DND-41 (cell line): ENCODE measurements around the gene ICAM1.

Source experiments
- ATAC-seq: fragments of 200-7000 bp; cut with Tn5 transposase; 3 replicates; pipeline ENCODE4 v1.9.1; 2021; ENCODE audit warnings: low read depth; ENCODE audit not compliant: insufficient read depth
- DNase-seq: peaks from one replicate; pipeline ENCODE4 v3.0.0-alpha.2; 2020
- H2AFZ ChIP-seq: 2 replicates; pipeline ENCODE4 v1.6.0; 2012; ENCODE audit warnings: low read depth, low read length
- H3K27ac ChIP-seq: 2 replicates; pipeline ENCODE4 v1.5.1; 2012; ENCODE audit warnings: low read length, inconsistent platforms
- H3K27me3 ChIP-seq: fragments of 200-600 bp; sonication (generic); 2 replicates; pipeline ENCODE4 v1.6.0; 2012; ENCODE audit warnings: low read length, mild to moderate bottlenecking, inconsistent platforms; ENCODE audit not compliant: insufficient read depth, poor library complexity
- H3K36me3 ChIP-seq: 2 replicates; pipeline ENCODE4 v1.5.1; 2012; ENCODE audit warnings: low read length, inconsistent platforms; ENCODE audit not compliant: insufficient read depth
- H3K4me1 ChIP-seq: 2 replicates; pipeline ENCODE4 v1.5.1; 2012; ENCODE audit warnings: mild to moderate bottlenecking, low read length; ENCODE audit not compliant: insufficient read depth
- H3K4me2 ChIP-seq: 2 replicates; pipeline ENCODE4 v1.6.0; 2012; ENCODE audit warnings: mild to moderate bottlenecking, moderate library complexity, low read length, inconsistent platforms; ENCODE audit not compliant: insufficient read depth
- H3K4me3 ChIP-seq, 2 experiments: fragments of 200-600 bp in 1 of 2; shearing (Covaris generic) in 1 of 2; 2 replicates each; pipeline ENCODE4 v1.5.1; 2012 to 2016; ENCODE audit warnings: inconsistent platforms in 2 of 2, low read length in 2 of 2, mild to moderate bottlenecking in 2 of 2, low read depth in 1 of 2, moderate library complexity in 1 of 2
- H3K79me2 ChIP-seq: 2 replicates; pipeline ENCODE4 v1.6.0; 2012; ENCODE audit warnings: low read length, inconsistent platforms; ENCODE audit not compliant: insufficient read depth
- H3K9ac ChIP-seq: 2 replicates; pipeline ENCODE4 v1.6.0; 2012; ENCODE audit warnings: low read depth, mild to moderate bottlenecking, inconsistent platforms, low read length, moderate library complexity
- H3K9me3 ChIP-seq: 2 replicates; pipeline ENCODE4 v1.5.1; 2012; ENCODE audit warnings: low read length, moderate library complexity, mild to moderate bottlenecking, inconsistent platforms; ENCODE audit not compliant: insufficient read depth, severe bottlenecking
- H4K20me1 ChIP-seq: 2 replicates; pipeline ENCODE4 v1.6.0; 2012; ENCODE audit warnings: low read length; ENCODE audit not compliant: insufficient read depth
- EZH2 ChIP-seq: IDR thresholded peaks from 3 replicates; pipeline ENCODE4 v1.6.1; 2012; ENCODE audit warnings: borderline replicate concordance, low read depth, mild to moderate bottlenecking, moderate library complexity, low read length, inconsistent platforms; ENCODE audit not compliant: severe bottlenecking
- TF ChIP-seq, protein P1 (sequence below): IDR thresholded peaks from 2 replicates; pipeline ENCODE4 v1.5.1; 2012; ENCODE audit warnings: borderline replicate concordance, low read length, moderate library complexity, mild to moderate bottlenecking; ENCODE audit not compliant: poor library complexity, severe bottlenecking; ENCODE audit errors: extremely low read depth

Gene ICAM1

DNA sequence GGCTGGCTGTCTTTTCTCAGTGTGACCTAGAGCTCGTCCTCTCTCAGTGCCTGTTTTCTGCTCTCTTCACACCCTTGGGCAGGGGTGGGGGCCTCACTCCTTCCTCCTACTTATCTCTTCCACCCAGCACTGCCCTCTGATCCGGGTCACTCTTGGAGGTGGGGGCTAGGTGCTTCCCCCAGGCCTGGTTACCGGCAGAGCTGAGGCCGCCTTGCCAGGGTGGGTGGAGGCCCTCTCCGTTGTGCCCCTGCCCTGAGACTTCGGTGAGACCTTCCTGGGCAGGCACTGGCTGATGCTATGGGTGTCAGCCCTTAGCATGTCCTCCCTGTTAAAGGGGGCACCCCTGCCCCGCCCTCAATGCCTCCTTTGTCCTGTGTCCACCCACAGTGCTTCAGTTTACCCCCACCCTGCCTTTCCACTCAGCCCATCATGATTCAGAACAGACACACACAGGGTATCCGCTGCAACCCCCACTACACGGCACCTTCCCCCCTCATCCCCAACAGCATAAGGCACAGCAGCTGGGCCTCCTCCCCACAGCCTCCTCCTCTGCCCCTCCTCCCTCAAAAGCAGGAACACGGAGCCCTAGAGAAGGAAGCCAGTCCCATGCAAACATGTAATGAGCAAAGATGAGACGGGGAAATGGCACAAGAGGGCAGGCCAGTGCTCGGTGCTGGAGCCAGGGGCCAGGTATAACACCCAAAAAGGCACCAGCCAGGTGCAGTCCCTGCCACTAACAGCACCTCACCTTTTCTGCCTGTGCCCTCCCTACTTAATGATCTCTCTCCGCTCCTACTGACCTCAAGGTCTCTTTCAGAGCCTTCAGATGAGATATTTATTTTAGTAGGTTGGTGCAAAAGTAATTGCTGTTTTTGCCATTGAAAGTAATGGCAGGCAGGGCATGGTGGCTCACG is 28.9 kb downstream of the ICAM1 start:
- ATAC-seq: peak; percentile 19; the same call in 1 of the 3 replicates
- H4K20me1 ChIP-seq: no peaks in the 10 kb centered on the region
- H3K4me2 ChIP-seq: no peak overlapping the region
- no peak overlapping the region for H2AFZ ChIP-seq
- no peak overlapping the region for H3K4me3 ChIP-seq
- no peak for DNase-seq
- no peaks in the 10 kb centered on the region for H3K79me2 ChIP-seq
- TF ChIP-seq, protein P1, sequence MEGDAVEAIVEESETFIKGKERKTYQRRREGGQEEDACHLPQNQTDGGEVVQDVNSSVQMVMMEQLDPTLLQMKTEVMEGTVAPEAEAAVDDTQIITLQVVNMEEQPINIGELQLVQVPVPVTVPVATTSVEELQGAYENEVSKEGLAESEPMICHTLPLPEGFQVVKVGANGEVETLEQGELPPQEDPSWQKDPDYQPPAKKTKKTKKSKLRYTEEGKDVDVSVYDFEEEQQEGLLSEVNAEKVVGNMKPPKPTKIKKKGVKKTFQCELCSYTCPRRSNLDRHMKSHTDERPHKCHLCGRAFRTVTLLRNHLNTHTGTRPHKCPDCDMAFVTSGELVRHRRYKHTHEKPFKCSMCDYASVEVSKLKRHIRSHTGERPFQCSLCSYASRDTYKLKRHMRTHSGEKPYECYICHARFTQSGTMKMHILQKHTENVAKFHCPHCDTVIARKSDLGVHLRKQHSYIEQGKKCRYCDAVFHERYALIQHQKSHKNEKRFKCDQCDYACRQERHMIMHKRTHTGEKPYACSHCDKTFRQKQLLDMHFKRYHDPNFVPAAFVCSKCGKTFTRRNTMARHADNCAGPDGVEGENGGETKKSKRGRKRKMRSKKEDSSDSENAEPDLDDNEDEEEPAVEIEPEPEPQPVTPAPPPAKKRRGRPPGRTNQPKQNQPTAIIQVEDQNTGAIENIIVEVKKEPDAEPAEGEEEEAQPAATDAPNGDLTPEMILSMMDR: no peak
- TF ChIP-seq EZH2: no peak
- no peaks in the 10 kb centered on the region for H3K4me1 ChIP-seq
- no peaks in the 10 kb centered on the region for H3K36me3 ChIP-seq
- H3K9me3 ChIP-seq: no peaks in the 10 kb centered on the region
- H3K27ac ChIP-seq: no peak overlapping the region
- H3K9ac ChIP-seq: no peak overlapping the region
- H3K27me3 ChIP-seq: no peaks in the 10 kb centered on the region

DNA sequence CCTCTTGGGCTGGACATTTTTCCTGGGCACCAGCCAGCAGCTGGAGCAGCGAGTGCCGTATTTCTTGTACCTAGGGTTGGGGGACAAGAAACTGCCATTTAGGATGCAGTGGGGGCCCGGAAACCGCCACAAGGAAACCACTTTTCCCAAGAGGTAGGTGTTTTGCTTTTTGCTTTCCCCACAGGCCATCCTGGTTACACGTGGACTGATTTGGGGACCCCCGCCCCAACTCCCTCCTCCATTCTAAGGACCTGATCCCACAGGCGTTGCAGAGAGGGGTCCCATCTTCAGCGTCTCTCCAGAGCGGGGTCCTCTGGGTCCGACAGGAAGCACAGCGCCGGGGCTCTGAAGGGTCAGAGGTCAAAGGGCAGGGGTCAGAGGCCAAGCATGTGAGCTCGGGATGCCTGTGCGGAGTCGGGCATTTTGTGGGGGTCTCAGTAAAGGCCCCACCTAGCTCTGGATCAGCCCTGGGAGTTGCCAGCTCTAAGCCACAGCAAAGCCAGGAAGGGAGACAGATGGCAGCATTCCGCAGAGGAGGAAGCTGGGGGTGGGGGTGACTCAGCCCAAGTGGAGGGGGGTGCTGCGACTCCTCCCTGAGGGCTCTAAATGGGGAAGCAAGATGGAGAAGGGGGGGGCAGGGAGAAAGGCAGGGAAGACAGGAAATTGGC is 34.4 kb downstream of the ICAM1 start:
- Histone ChIP-seq H3K9ac (no peak overlapping the region), H3K36me3 (peaks cover 6% of the 10 kb centered on the region; the same call in 1 of the 2 replicates), H3K4me2 (no peak overlapping the region), H3K4me1 (no peaks in the 10 kb centered on the region), H3K27ac (no peak overlapping the region), H2AFZ (no peak overlapping the region), H3K79me2 (no peaks in the 10 kb centered on the region), H3K9me3 (no peaks in the 10 kb centered on the region), H3K4me3 (no peak overlapping the region), H4K20me1 (no peaks in the 10 kb centered on the region), H3K27me3 (no peaks in the 10 kb centered on the region)
- DNase-seq: no peak
- TF ChIP-seq, protein P1: no peak
- TF ChIP-seq EZH2: no peak
- no peak for ATAC-seq

DNA sequence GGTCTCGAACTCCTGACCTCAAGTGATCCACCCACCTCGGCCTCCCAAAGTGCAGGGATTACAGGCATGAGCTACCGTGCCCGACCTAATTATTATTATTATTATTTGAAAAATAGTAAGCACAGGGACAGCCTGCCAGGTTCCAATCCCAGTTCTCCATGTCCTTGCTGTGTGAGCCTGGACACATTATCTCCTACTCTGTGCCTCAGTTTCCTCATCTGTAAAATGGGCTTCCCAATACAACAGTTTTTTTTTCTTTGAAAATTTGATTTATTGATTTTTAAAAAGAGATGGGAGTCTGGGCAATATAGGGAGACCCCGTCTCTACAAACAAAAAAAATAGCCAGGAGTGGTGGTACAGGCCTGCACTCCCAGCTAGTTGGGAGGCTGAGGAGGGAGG is 35.4 kb downstream of the ICAM1 start:
- peaks cover 12% of the 10 kb centered on the region for H3K36me3 ChIP-seq
- TF ChIP-seq EZH2: no peak
- TF ChIP-seq, protein P1: no peak
- H3K4me3 ChIP-seq: no peak overlapping the region
- ATAC-seq (no peak), DNase-seq (no peak)
- H3K79me2 ChIP-seq: no peaks in the 10 kb centered on the region
- no peaks in the 10 kb centered on the region for H3K9me3 ChIP-seq
- no peak overlapping the region for H3K9ac ChIP-seq
- H2AFZ ChIP-seq: no peak overlapping the region
- no peaks in the 10 kb centered on the region for H3K27me3 ChIP-seq
- no peaks in the 10 kb centered on the region for H4K20me1 ChIP-seq
- no peaks in the 10 kb centered on the region for H3K4me1 ChIP-seq
- no peak overlapping the region for H3K4me2 ChIP-seq
- no peak overlapping the region for H3K27ac ChIP-seq
